Skeletal muscle tissue (tissue), 4 donors: ENCODE data around the gene GUCA2A. TPM values are rescaled to one million over a fixed set of nuclear protein-coding genes. Genes with fewer than 3 reads are reported as not detected.
"Not testable (repeated sequence)": the region's sequence is repeated elsewhere in the genome, so short reads cannot be mapped to it uniquely, and the experiment has no call there.

Experiments
- H3K27ac ChIP-seq: one replicate; pipeline ENCODE4 v1.7.0; 2013; ENCODE audit warnings: mild to moderate bottlenecking, low read depth, low read length, inconsistent platforms
- H3K27me3 ChIP-seq, 3 donors: one replicate each; pipeline ENCODE4 v1.7.0; 2013; ENCODE audit warnings: low read length in 3 of 3; ENCODE audit not compliant: control insufficient read depth in 3 of 3, insufficient read depth in 3 of 3
- H3K36me3 ChIP-seq, 3 donors: one replicate each; pipeline ENCODE4 v1.7.0; 2013; ENCODE audit warnings: low read length in 3 of 3; ENCODE audit not compliant: control insufficient read depth in 3 of 3, insufficient read depth in 3 of 3
- H3K4me1 ChIP-seq, 3 donors: one replicate each; pipeline ENCODE4 v1.7.0; 2013; ENCODE audit warnings: low read length in 3 of 3, mild to moderate bottlenecking in 3 of 3; ENCODE audit not compliant: control insufficient read depth in 3 of 3, insufficient read depth in 3 of 3
- H3K4me3 ChIP-seq, 3 donors: one replicate each; pipeline ENCODE4 v1.7.0; 2013; ENCODE audit warnings: low read length in 3 of 3
- H3K9ac ChIP-seq, 3 donors: one replicate each; pipeline ENCODE4 v1.7.0; 2013; ENCODE audit warnings: low read length in 3 of 3, mild to moderate bottlenecking in 3 of 3, moderate library complexity in 2 of 3, low read depth in 1 of 3
- H3K9me3 ChIP-seq, 3 donors: one replicate each; pipeline ENCODE4 v1.7.0; 2013; ENCODE audit warnings: low read length in 3 of 3; ENCODE audit not compliant: control insufficient read depth in 3 of 3
- total RNA-seq: library from RNA; depleted of rRNA; stranded (reverse); fragments of >200 nt; gene quantifications from one replicate; pipeline ENCODE4 v1.2.3, GENCODE V29; 2014
- donor health status: Osteomylitis.

Gene GUCA2A
- not detected for total RNA-seq

GRCh38 chr1:42164551-42165420, at the start of gene GUCA2A:
Gene GUCA2A (minus strand): TSS chr1:42164745. CDS start chr1:42164712, 33 bp downstream.
- Histone ChIP-seq H3K27ac (no peak within 1 kb of the TSS), H3K4me1 (peaks cover 0 to 18% (median 17%) of the 10 kb centered on the region in 3 donors), H3K27me3 (no peaks in the 10 kb centered on the region), H3K36me3 (no peaks in the 10 kb centered on the region), H3K4me3 (no peak within 1 kb of the TSS), H3K9ac (no peak within 1 kb of the TSS), H3K9me3 (peaks cover 0 to 4% (median 0%) of the 10 kb centered on the region in 3 donors)

- no peaks in the 10 kb centered on the region for H3K27me3 ChIP-seq
- no peak overlapping the region for H3K27ac ChIP-seq
- H3K9ac ChIP-seq, result no peak overlapping the region
- no peak overlapping the region for H3K4me3 ChIP-seq
- peaks cover 22 to 34% (median 22%) of the 10 kb centered on the region in 3 donors for H3K4me1 ChIP-seq
- H3K9me3 ChIP-seq, result no peaks in the 10 kb centered on the region
- no peaks in the 10 kb centered on the region for H3K36me3 ChIP-seq
Observed at GRCh38 chr1:42211224-42211623, 46.7 kb upstream of the GUCA2A start.

- Histone ChIP-seq H3K4me1 (peaks cover 22 to 34% (median 22%) of the 10 kb centered on the region in 3 donors), H3K27ac (no peak overlapping the region), H3K9me3 (no peaks in the 10 kb centered on the region), H3K4me3 (no peak overlapping the region), H3K9ac (no peak overlapping the region), H3K27me3 (no peaks in the 10 kb centered on the region), H3K36me3 (no peaks in the 10 kb centered on the region)
Observed at GRCh38 chr1:42210421-42211133, 46.0 kb upstream of the GUCA2A start.

- H3K27me3 ChIP-seq, result no peaks in the 10 kb centered on the region
- no peaks in the 10 kb centered on the region for H3K9me3 ChIP-seq
- no peak overlapping the region for H3K27ac ChIP-seq
- peak overlapping the region in 1 of 3 donors; percentile 9 for H3K4me3 ChIP-seq
- no peaks in the 10 kb centered on the region for H3K36me3 ChIP-seq
- H3K4me1 ChIP-seq, result peaks cover 20 to 33% (median 22%) of the 10 kb centered on the region in 3 donors
- peak overlapping the region in 1 of 3 donors; percentile 15 for H3K9ac ChIP-seq
Observed at GRCh38 chr1:42209526-42210251, 45.1 kb upstream of the GUCA2A start.

- H3K27me3 ChIP-seq, H3K36me3 ChIP-seq, H3K9ac ChIP-seq, H3K9me3 ChIP-seq, H3K4me3 ChIP-seq, H3K27ac ChIP-seq: not testable (repeated sequence)
- peaks cover 20 to 28% (median 22%) of the 10 kb centered on the region in 3 donors for H3K4me1 ChIP-seq
Observed at GRCh38 chr1:42206930-42207329, 42.4 kb upstream of the GUCA2A start.

GRCh38 chr1:42206164-42206563, 41.6 kb upstream of the GUCA2A start:
- Histone ChIP-seq H3K9ac (no peak overlapping the region), H3K36me3 (peaks cover 0 to 3% (median 2%) of the 10 kb centered on the region in 3 donors), H3K27ac (no peak overlapping the region), H3K4me3 (no peak overlapping the region), H3K27me3 (no peaks in the 10 kb centered on the region), H3K9me3 (no peaks in the 10 kb centered on the region), H3K4me1 (peaks cover 16 to 25% (median 18%) of the 10 kb centered on the region in 3 donors)

- no peak overlapping the region for H3K4me3 ChIP-seq
- peaks cover 0 to 6% (median 6%) of the 10 kb centered on the region in 3 donors for H3K36me3 ChIP-seq
- H3K4me1 ChIP-seq, result no peaks in the 10 kb centered on the region
- no peaks in the 10 kb centered on the region for H3K9me3 ChIP-seq
- no peaks in the 10 kb centered on the region for H3K27me3 ChIP-seq
- H3K9ac ChIP-seq, result no peak overlapping the region
- no peak overlapping the region for H3K27ac ChIP-seq
Observed at GRCh38 chr1:42201986-42202385, 37.4 kb upstream of the GUCA2A start.

GRCh38 chr1:42198251-42198650, 33.7 kb upstream of the GUCA2A start:
- Histone ChIP-seq H3K27me3 (no peaks in the 10 kb centered on the region), H3K4me1 (no peaks in the 10 kb centered on the region), H3K36me3 (peaks cover 3 to 16% (median 14%) of the 10 kb centered on the region in 3 donors), H3K27ac (no peak overlapping the region), H3K9me3 (no peaks in the 10 kb centered on the region), H3K9ac (no peak overlapping the region), H3K4me3 (no peak overlapping the region)

- H3K27me3 ChIP-seq, result no peaks in the 10 kb centered on the region
- H3K4me3 ChIP-seq, result no peak overlapping the region
- H3K9me3 ChIP-seq, result no peaks in the 10 kb centered on the region
- no peak overlapping the region for H3K9ac ChIP-seq
- H3K27ac ChIP-seq, result no peak overlapping the region
- H3K36me3 ChIP-seq, result peaks cover 9 to 21% (median 18%) of the 10 kb centered on the region in 3 donors
- H3K4me1 ChIP-seq, result no peaks in the 10 kb centered on the region
Observed at GRCh38 chr1:42195841-42196240, 31.3 kb upstream of the GUCA2A start.
